Stomach (tissue), 9 donors: ENCODE measurements around the gene RIPK1. TPM values are rescaled to one million over a fixed set of nuclear protein-coding genes. Genes with fewer than 3 reads are reported as not detected.

Experiments
- DNase-seq, 2 donors: peaks; one replicate each; pipeline versions ENCODE4 v3.0.0 to v3.0.0-alpha.2; 2013 to 2019
- H3K27ac ChIP-seq, 5 donors: fragments of 200-600 bp in 4 of 5; sonication (generic) in 4 of 5; one replicate each; pipeline ENCODE4 v1.5.1; 2013 to 2019; ENCODE audit warnings: mild to moderate bottlenecking in 1 of 5, moderate library complexity in 1 of 5
- H3K27me3 ChIP-seq, 3 donors: fragments of 200-600 bp; sonication (generic); one replicate each; pipeline ENCODE4 v1.5.1; 2017 to 2019; ENCODE audit warnings: mixed run types in 1 of 3
- H3K36me3 ChIP-seq, 4 donors: fragments of 200-600 bp; sonication (generic); 1 replicate in 3 of 4; 2 replicates in 1 of 4; pipeline ENCODE4 v1.5.1; 2016 to 2019
- H3K4me1 ChIP-seq, 4 donors: fragments of 200-600 bp; sonication (generic); one replicate each; pipeline ENCODE4 v1.5.1; 2016 to 2019
- H3K4me3 ChIP-seq, 4 donors: fragments of 200-600 bp; sonication (generic) in 3 of 4; one replicate each; pipeline ENCODE4 v1.5.1; 2016 to 2019; ENCODE audit warnings: mild to moderate bottlenecking in 1 of 4
- H3K9me3 ChIP-seq, 4 donors: fragments of 200-600 bp; sonication (generic); one replicate each; pipeline ENCODE4 v1.5.1; 2016 to 2019
- EP300 ChIP-seq: sonication (generic); formaldehyde crosslinking; IDR thresholded peaks from one replicate; pipeline ENCODE4 v1.6.1; 2017; ENCODE audit warnings: antibody characterized with exemption
- POLR2A ChIP-seq, 4 donors: fragments of 450-650 bp; IDR thresholded peaks; one replicate each; pipeline ENCODE4 v1.6.1; 2016; ENCODE audit warnings: antibody characterized with exemption in 4 of 4, control low read depth in 2 of 4, mild to moderate bottlenecking in 1 of 4, moderate library complexity in 1 of 4
- POLR2AphosphoS5 ChIP-seq, 3 donors: sonication (generic); formaldehyde crosslinking; IDR thresholded peaks; one replicate each; pipeline ENCODE4 v1.6.1; 2016; ENCODE audit warnings: antibody characterized with exemption in 3 of 3
- WGBS, 5 donors: extraction: QIAGEN DNeasy Blood & Tissue Kit in 3 of 5; methylation state at CpG; one replicate each; pipeline versions ENCODE4 v1.1.5 to v1.1.7; 2013 to 2018; 5-methylcytosine and 5-hydroxymethylcytosine counted together
- intact Hi-C: fragments of 100-400 bp; cut with DNase I; formaldehyde crosslinking; loops from one replicate; pipeline ENCODE4 v1.15.1; 2023; ENCODE audit warnings: low total_unique reads
- polyA plus RNA-seq, 3 donors: library from polyadenylated mRNA; stranded (reverse); fragments of 200-250 nt; gene quantifications; one replicate each; pipeline ENCODE4 v1.2.3, GENCODE V29; 2013
- total RNA-seq, 5 donors: library from RNA; depleted of rRNA; stranded (reverse); fragments of >200 nt; gene quantifications; one replicate each; pipeline versions ENCODE4 v1.1.0 to v1.2.3, GENCODE V29; 2014 to 2016
- TF ChIP-seq, protein P1 (sequence below), 7 experiments: fragments of 450-650 bp in 4 of 7; fragments of 200-600 bp in 3 of 7; sonication (generic) in 3 of 7; IDR thresholded peaks; one replicate each; pipeline ENCODE4 v1.5.1; 2016 to 2019; ENCODE audit warnings: antibody characterized with exemption in 7 of 7, control low read depth in 2 of 7, mild to moderate bottlenecking in 1 of 7
- donor health status: healthy with polysubstance abuse.
- donor health status: Bipolar disorder and iron deficiency.
- donor health status: healthy.

The RIPK1 gene
- total and polyA plus RNA-seq, 8 donors: 4.9 to 25.5 (median 15.9) TPM

- peaks cover 4 to 28% (median 22%) of the 10 kb centered on the region in 4 donors for H3K4me1 ChIP-seq
- WGBS, 5 donors: 11 to 20% (median 13%) methylated on average over 8 of the region's 8 CpGs
- no peak for DNase-seq
- H3K36me3 ChIP-seq: peaks cover 12 to 32% (median 26%) of the 10 kb centered on the region in 4 donors
- H3K27ac ChIP-seq: peak overlapping the region; percentile 90 to 99 (median 96)
- no peaks in the 10 kb centered on the region for H3K27me3 ChIP-seq
- no peak for TF ChIP-seq EP300
- TF ChIP-seq, protein P1, sequence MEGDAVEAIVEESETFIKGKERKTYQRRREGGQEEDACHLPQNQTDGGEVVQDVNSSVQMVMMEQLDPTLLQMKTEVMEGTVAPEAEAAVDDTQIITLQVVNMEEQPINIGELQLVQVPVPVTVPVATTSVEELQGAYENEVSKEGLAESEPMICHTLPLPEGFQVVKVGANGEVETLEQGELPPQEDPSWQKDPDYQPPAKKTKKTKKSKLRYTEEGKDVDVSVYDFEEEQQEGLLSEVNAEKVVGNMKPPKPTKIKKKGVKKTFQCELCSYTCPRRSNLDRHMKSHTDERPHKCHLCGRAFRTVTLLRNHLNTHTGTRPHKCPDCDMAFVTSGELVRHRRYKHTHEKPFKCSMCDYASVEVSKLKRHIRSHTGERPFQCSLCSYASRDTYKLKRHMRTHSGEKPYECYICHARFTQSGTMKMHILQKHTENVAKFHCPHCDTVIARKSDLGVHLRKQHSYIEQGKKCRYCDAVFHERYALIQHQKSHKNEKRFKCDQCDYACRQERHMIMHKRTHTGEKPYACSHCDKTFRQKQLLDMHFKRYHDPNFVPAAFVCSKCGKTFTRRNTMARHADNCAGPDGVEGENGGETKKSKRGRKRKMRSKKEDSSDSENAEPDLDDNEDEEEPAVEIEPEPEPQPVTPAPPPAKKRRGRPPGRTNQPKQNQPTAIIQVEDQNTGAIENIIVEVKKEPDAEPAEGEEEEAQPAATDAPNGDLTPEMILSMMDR (IDR thresholded peaks at IDR 0.05): no peak
- TF ChIP-seq POLR2A (IDR thresholded peaks at IDR 0.05): no peak
- no peak for TF ChIP-seq POLR2AphosphoS5 (IDR thresholded peaks at IDR 0.05)
- H3K4me3 ChIP-seq: peak overlapping the region; percentile 63 to 93 (median 86)
- intact Hi-C loops: no loop called here
- H3K9me3 ChIP-seq: no peaks in the 10 kb centered on the region
Observed at GRCh38 chr6:3117912-3118352, 49.6 kb downstream of the RIPK1 start.

- TF ChIP-seq POLR2AphosphoS5 (IDR thresholded peaks at IDR 0.05) (peak in 2 of 3 donors; percentile 29 to 82), POLR2A (IDR thresholded peaks at IDR 0.05) (peak in 1 of 4 donors; percentile 43), EP300 (no peak)
- TF ChIP-seq, protein P1 (IDR thresholded peaks at IDR 0.05): peak in 1 of 7 experiments; percentile 12
- H3K27me3 ChIP-seq: no peaks in the 10 kb centered on the region
- H3K4me1 ChIP-seq: peaks cover 4 to 28% (median 22%) of the 10 kb centered on the region in 4 donors
- DNase-seq: peak; percentile 99
- intact Hi-C loops: no loop called here
- peaks cover 8 to 26% (median 21%) of the 10 kb centered on the region in 4 donors for H3K36me3 ChIP-seq
- H3K9me3 ChIP-seq: no peaks in the 10 kb centered on the region
- H3K27ac ChIP-seq: peak within 1 kb of the TSS; percentile 90 to 99 (median 96)
- WGBS, 5 donors: 0 to 1% (median 0%) methylated on average over 24 to 89 of the region's 89 CpGs
- H3K4me3 ChIP-seq: peak within 1 kb of the TSS; percentile 63 to 93 (median 86)
Observed at GRCh38 chr6:3118353-3119039, 50.2 kb downstream of the RIPK1 start, which contains the start of gene BPHL. Gene BPHL (plus strand): TSS chr6:3118711. CDS start chr6:3118741, 30 bp downstream.

DNA sequence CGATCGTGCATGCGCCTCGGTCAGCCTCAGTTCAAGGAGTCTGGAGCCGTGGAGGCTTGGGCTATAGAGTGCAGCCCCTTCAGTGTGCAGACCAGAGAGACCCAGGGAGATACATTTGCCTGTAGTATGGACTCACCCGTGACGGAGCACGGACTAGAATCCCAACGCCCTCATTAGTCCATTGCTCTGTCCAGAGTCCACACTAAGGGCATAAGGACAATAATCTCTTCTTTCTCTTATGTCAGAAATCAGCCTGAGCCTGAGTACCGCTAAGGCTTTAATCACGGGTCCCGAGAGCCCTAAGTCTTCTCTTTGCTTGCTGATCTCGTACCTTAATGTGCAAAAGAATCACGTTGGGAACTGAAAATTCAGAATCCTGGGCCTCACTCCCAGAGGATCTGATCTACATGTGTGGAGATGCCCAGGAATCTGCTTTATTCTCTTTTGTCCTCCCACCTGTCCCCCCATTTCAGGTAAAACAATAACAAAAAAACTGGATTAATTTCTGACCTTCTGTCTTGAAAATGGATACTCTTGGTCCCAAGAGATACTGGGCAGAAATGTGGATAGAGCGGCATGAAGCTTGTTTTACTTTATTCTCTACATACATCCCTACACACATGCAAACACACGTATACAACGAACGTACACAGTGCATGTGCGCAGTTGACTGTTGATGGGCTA, 50.9 kb downstream of the RIPK1 start:
- no peak for DNase-seq
- H3K27ac ChIP-seq: peak overlapping the region; percentile 84 to 96 (median 95)
- peak overlapping the region; percentile 63 to 93 (median 86) for H3K4me3 ChIP-seq
- peaks cover 2 to 19% (median 14%) of the 10 kb centered on the region in 4 donors for H3K36me3 ChIP-seq
- no peaks in the 10 kb centered on the region for H3K27me3 ChIP-seq
- no peaks in the 10 kb centered on the region for H3K9me3 ChIP-seq
- 21 to 23% (median 23%) methylated on average over 17 to 19 of the region's 19 CpGs for WGBS, 5 donors
- intact Hi-C loops: no loop called here
- peaks cover 4 to 28% (median 22%) of the 10 kb centered on the region in 4 donors for H3K4me1 ChIP-seq
- no peak for TF ChIP-seq EP300
- no peak for TF ChIP-seq POLR2A (IDR thresholded peaks at IDR 0.05)
- TF ChIP-seq POLR2AphosphoS5 (IDR thresholded peaks at IDR 0.05): no peak
- TF ChIP-seq, protein P1 (IDR thresholded peaks at IDR 0.05): no peak

DNA sequence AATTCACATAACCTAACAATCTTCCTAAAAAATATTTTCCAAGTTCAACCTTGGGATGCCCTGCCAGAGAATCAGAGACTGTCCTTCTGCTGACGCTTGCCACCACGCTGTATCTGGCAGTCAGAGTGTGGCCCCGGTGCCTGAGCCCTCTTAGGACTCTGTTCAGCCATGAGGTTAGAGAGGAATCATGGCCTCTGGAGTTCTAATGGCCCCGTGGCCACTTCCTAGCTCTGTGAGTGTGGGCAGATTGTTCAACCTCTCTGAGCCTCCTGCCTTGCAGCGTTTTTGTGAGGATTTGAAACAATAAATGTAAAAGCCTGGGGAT, 52.4 kb downstream of the RIPK1 start:
- Histone ChIP-seq H3K4me1 (peaks cover 4 to 28% (median 22%) of the 10 kb centered on the region in 4 donors), H3K9me3 (no peaks in the 10 kb centered on the region), H3K36me3 (peaks cover 0 to 4% (median 0%) of the 10 kb centered on the region in 4 donors), H3K27ac (no peak overlapping the region), H3K27me3 (no peaks in the 10 kb centered on the region), H3K4me3 (no peak overlapping the region)
- no peak for DNase-seq
- intact Hi-C loops: loop anchor here (10.0 kb wide), 1 partner anchor 134 kb away; the partner anchor contains the start of gene PSMG4
- no peak for TF ChIP-seq POLR2AphosphoS5 (IDR thresholded peaks at IDR 0.05)
- no peak for TF ChIP-seq EP300
- no peak for TF ChIP-seq POLR2A (IDR thresholded peaks at IDR 0.05)
- TF ChIP-seq, protein P1 (IDR thresholded peaks at IDR 0.05): no peak
- 89 to 92% (median 89%) methylated on average over 5 of the region's 5 CpGs for WGBS, 5 donors
